Trophoblast cell (in vitro differentiated cells and primary cell): Measurements from ENCODE around the gene PITX2.

Source experiments
- DNase-seq, 2 donors: peaks; one replicate each; pipeline ENCODE4 v3.0.0-alpha.2; 2016
- H2AFZ ChIP-seq: 2 replicates; pipeline ENCODE4 v1.6.1; 2013; ENCODE audit warnings: low read length, moderate library complexity, mild to moderate bottlenecking; ENCODE audit not compliant: insufficient read depth, poor library complexity
- H2AK5ac ChIP-seq: 2 replicates; pipeline ENCODE4 v1.6.1; 2013; ENCODE audit warnings: mild to moderate bottlenecking, low read length
- H2BK120ac ChIP-seq: 2 replicates; pipeline ENCODE4 v1.6.1; 2013; ENCODE audit warnings: low read length, mild to moderate bottlenecking, moderate library complexity; ENCODE audit not compliant: insufficient read depth, poor library complexity
- H2BK12ac ChIP-seq: 2 replicates; pipeline ENCODE4 v1.6.1; 2013; ENCODE audit warnings: mild to moderate bottlenecking, low read length, moderate library complexity
- H2BK5ac ChIP-seq: 2 replicates; pipeline ENCODE4 v1.6.1; 2013; ENCODE audit warnings: low read length, low read depth, moderate library complexity, mild to moderate bottlenecking; ENCODE audit not compliant: poor library complexity
- H3K14ac ChIP-seq: 2 replicates; pipeline ENCODE4 v1.6.1; 2013; ENCODE audit warnings: mild to moderate bottlenecking, low read length
- H3K18ac ChIP-seq: 2 replicates; pipeline ENCODE4 v1.6.1; 2013; ENCODE audit warnings: mild to moderate bottlenecking, low read length
- H3K23ac ChIP-seq: 2 replicates; pipeline ENCODE4 v1.6.1; 2013; ENCODE audit warnings: low read length
- H3K27ac ChIP-seq: 2 replicates; pipeline ENCODE4 v1.5.1; 2013; ENCODE audit warnings: low read depth, mild to moderate bottlenecking, inconsistent platforms, low read length, moderate library complexity
- H3K27me3 ChIP-seq: 2 replicates; pipeline ENCODE4 v1.6.1; 2013; ENCODE audit warnings: inconsistent platforms, mild to moderate bottlenecking, low read length, moderate library complexity; ENCODE audit not compliant: insufficient read depth
- H3K36me3 ChIP-seq, 2 experiments: 1 replicate in 1 of 2; 2 replicates in 1 of 2; pipeline ENCODE4 v1.6.1; 2013; ENCODE audit warnings: low read length in 2 of 2, mild to moderate bottlenecking in 2 of 2, moderate library complexity in 1 of 2; ENCODE audit not compliant: insufficient read depth in 2 of 2, control insufficient read depth in 1 of 2
- H3K4ac ChIP-seq: 2 replicates; pipeline ENCODE4 v1.6.1; 2013; ENCODE audit warnings: low read depth, mild to moderate bottlenecking, low read length, moderate library complexity
- H3K4me1 ChIP-seq, 2 experiments: 1 replicate in 1 of 2; 2 replicates in 1 of 2; pipeline ENCODE4 v1.6.1; 2013; ENCODE audit warnings: low read length in 2 of 2, mild to moderate bottlenecking in 2 of 2, moderate library complexity in 1 of 2; ENCODE audit not compliant: insufficient read depth in 2 of 2, control insufficient read depth in 1 of 2
- H3K4me2 ChIP-seq: 2 replicates; pipeline ENCODE4 v1.6.1; 2013; ENCODE audit warnings: inconsistent platforms, mild to moderate bottlenecking, low read length, moderate library complexity
- H3K4me3 ChIP-seq: 2 replicates; pipeline ENCODE4 v1.5.1; 2013; ENCODE audit warnings: mild to moderate bottlenecking, low read depth, low read length, inconsistent platforms
- H3K79me1 ChIP-seq: one replicate; pipeline ENCODE4 v1.6.1; 2013; ENCODE audit warnings: low read length
- H3K79me2 ChIP-seq: 2 replicates; pipeline ENCODE4 v1.6.1; 2013; ENCODE audit warnings: low read length, mild to moderate bottlenecking; ENCODE audit not compliant: control insufficient read depth, insufficient read depth, poor library complexity
- H3K9ac ChIP-seq: 2 replicates; pipeline ENCODE4 v1.6.1; 2013; ENCODE audit warnings: mild to moderate bottlenecking, low read length
- H3K9me3 ChIP-seq: 2 replicates; pipeline ENCODE4 v1.6.1; 2013; ENCODE audit warnings: low read depth, mild to moderate bottlenecking, control low read depth, inconsistent platforms, low read length; ENCODE audit not compliant: insufficient read depth
- H4K12ac ChIP-seq: 2 replicates; pipeline ENCODE4 v1.6.1; 2013; ENCODE audit warnings: low read depth, mild to moderate bottlenecking, low read length, moderate library complexity
- H4K8ac ChIP-seq: 2 replicates; pipeline ENCODE4 v1.6.1; 2013; ENCODE audit warnings: low read depth, mild to moderate bottlenecking, low read length, moderate library complexity
- H4K91ac ChIP-seq: one replicate; pipeline ENCODE4 v1.6.1; 2013; ENCODE audit warnings: low read depth, mild to moderate bottlenecking, low read length, moderate library complexity
- WGBS: extraction: QIAGEN DNeasy Blood & Tissue Kit; methylation state at CpG from one replicate; pipeline ENCODE4 v1.1.7; 2013; ENCODE audit warnings: missing lambda C conversion rate; ENCODE audit not compliant: insufficient read length, insufficient coverage; ENCODE audit errors: extremely low coverage; 5-methylcytosine and 5-hydroxymethylcytosine counted together

The PITX2 gene

DNA sequence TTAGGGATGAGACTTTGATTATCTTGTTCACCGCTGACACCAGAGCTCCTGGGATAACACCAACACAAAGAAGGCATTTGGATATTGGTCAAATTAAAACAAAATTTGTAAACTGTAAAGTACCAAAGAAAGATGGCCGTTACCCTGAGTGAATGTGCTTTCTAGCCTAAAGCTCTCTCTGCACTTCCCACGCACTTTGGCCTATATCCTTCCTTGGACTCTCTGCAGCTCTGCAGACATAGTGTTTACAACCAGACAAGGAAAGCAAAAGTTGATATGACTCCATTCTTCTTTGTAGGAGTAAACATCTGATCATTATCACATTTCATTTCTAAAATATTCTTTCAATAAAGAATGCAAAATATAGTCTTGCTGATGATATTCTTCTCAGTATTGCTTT is 44.8 kb upstream of the PITX2 start:
- no peak overlapping the region for H2AK5ac ChIP-seq

DNA sequence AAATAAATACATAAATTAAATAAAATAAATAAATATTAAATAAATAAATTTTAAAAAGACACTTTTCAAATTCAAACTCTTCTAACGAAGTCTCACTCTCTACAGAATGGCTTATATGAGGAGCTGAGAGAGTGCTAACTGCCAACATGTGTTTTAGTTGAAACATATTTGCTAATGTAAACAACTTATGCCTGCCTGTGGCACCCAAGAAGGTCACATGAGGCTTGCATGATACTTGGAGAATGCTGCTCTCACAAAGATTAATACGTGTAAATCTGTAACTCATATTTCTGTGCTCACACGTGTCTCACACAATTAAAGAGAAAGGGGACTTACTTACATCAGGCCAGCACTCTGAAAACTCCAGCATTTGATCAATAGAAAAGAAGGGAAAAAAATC is 43.2 kb upstream of the PITX2 start:
- no peak overlapping the region for H3K4ac ChIP-seq
- H3K23ac ChIP-seq, result no peak overlapping the region
- H3K4me3 ChIP-seq, result no peak overlapping the region
- no peak overlapping the region for H4K91ac ChIP-seq
- H3K9me3 ChIP-seq, result no peaks in the 10 kb centered on the region
- H3K4me1 ChIP-seq, result peaks cover 2 to 3% of the 10 kb centered on the region in 2 experiments
- no peak overlapping the region for H3K27ac ChIP-seq
- no peak overlapping the region for H4K12ac ChIP-seq
- no peaks in the 10 kb centered on the region for H3K79me2 ChIP-seq
- no peak overlapping the region for H2AK5ac ChIP-seq
- no peak overlapping the region for H2AFZ ChIP-seq
- no peaks in the 10 kb centered on the region for H3K36me3 ChIP-seq
- H2BK120ac ChIP-seq, result no peak overlapping the region
- no peaks in the 10 kb centered on the region for H3K27me3 ChIP-seq
- no peak overlapping the region for H4K8ac ChIP-seq
- H2BK5ac ChIP-seq, result no peak overlapping the region
- no peak overlapping the region for H3K18ac ChIP-seq
- no peak overlapping the region for H3K4me2 ChIP-seq
- no peak for DNase-seq
- no peaks in the 10 kb centered on the region for H3K79me1 ChIP-seq
- H3K9ac ChIP-seq, result no peak overlapping the region
- no peak overlapping the region for H3K14ac ChIP-seq
- WGBS, result no CpG with 5 or more reads among the region's 3 CpGs
- H2BK12ac ChIP-seq, result no peak overlapping the region

More for the DNA sequence above, 44.8 kb upstream of the PITX2 start:
- no peaks in the 10 kb centered on the region for H3K36me3 ChIP-seq
- no peak overlapping the region for H4K91ac ChIP-seq
- no peak overlapping the region for H3K23ac ChIP-seq
- no peak overlapping the region for H3K4ac ChIP-seq
- no peaks in the 10 kb centered on the region for H3K27me3 ChIP-seq
- H3K4me1 ChIP-seq, result peaks cover 2 to 3% of the 10 kb centered on the region in 2 experiments
- H3K4me2 ChIP-seq, result no peak overlapping the region
- H2BK5ac ChIP-seq, result no peak overlapping the region
- no peak overlapping the region for H3K18ac ChIP-seq
- WGBS, result no CpG with 5 or more reads among the region's 3 CpGs
- no peak overlapping the region for H2AFZ ChIP-seq
- H2BK12ac ChIP-seq, result no peak overlapping the region
- H3K14ac ChIP-seq, result no peak overlapping the region
- no peaks in the 10 kb centered on the region for H3K9me3 ChIP-seq
- H3K9ac ChIP-seq, result no peak overlapping the region
- no peak overlapping the region for H4K12ac ChIP-seq
- H3K79me1 ChIP-seq, result no peaks in the 10 kb centered on the region
- no peak overlapping the region for H4K8ac ChIP-seq
- H3K27ac ChIP-seq, result no peak overlapping the region
- no peak overlapping the region for H2BK120ac ChIP-seq
- no peak overlapping the region for H3K4me3 ChIP-seq
- no peaks in the 10 kb centered on the region for H3K79me2 ChIP-seq
- DNase-seq, result no peak

DNA sequence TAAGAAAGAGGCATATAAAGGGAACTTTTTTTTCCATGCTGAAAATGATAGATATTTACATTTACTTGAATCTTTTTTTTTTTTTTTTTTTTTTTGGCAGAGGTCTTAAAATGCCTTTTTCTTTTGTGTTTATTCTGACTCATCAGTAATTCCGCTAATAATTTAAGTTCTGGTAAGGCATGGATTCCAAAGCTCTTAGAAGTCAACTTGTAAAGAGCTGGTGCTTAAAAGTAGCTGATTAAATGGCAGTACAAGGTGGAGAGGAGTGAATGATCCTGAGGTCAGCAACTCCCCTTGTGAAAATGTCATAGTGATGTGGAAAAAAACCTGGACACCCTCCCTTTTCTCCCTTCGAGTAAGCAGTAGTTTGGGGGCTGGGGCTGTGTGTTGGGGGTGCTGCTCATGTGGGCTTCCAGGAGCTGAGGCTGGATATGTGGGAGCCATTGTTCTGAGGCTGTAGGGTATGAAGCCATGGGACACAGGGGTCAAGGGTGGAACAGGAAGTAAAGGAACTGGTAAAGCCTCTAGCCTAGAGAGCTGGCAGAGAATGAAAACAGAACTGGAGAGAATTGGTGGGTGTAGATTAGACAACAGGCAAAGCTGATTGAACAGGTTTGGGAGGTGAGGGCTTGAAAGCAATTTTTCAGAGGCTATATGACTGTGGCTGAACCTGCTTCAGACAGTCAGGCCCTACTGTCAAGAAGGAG is 41.0 kb upstream of the PITX2 start:
- no peak overlapping the region for H4K8ac ChIP-seq
- no peak overlapping the region for H4K12ac ChIP-seq
- no peaks in the 10 kb centered on the region for H3K79me2 ChIP-seq
- peaks cover 2% of the 10 kb centered on the region for H3K9me3 ChIP-seq
- DNase-seq, result no peak
- H3K18ac ChIP-seq, result no peak overlapping the region
- H2AK5ac ChIP-seq, result no peak overlapping the region
- no CpG with 5 or more reads among the region's 2 CpGs for WGBS
- H3K9ac ChIP-seq, result no peak overlapping the region
- H3K36me3 ChIP-seq, result no peaks in the 10 kb centered on the region
- no peaks in the 10 kb centered on the region for H3K79me1 ChIP-seq
- no peak overlapping the region for H2BK120ac ChIP-seq
- H3K4me1 ChIP-seq, result peaks cover 2 to 3% of the 10 kb centered on the region in 2 experiments
- H2BK12ac ChIP-seq, result no peak overlapping the region
- no peak overlapping the region for H3K14ac ChIP-seq
- no peak overlapping the region for H3K4me3 ChIP-seq
- no peak overlapping the region for H3K23ac ChIP-seq
- H3K27me3 ChIP-seq, result no peaks in the 10 kb centered on the region
- no peak overlapping the region for H2AFZ ChIP-seq
- no peak overlapping the region for H3K4ac ChIP-seq
- no peak overlapping the region for H3K4me2 ChIP-seq
- H4K91ac ChIP-seq, result no peak overlapping the region
- H2BK5ac ChIP-seq, result no peak overlapping the region
- H3K27ac ChIP-seq, result no peak overlapping the region

DNA sequence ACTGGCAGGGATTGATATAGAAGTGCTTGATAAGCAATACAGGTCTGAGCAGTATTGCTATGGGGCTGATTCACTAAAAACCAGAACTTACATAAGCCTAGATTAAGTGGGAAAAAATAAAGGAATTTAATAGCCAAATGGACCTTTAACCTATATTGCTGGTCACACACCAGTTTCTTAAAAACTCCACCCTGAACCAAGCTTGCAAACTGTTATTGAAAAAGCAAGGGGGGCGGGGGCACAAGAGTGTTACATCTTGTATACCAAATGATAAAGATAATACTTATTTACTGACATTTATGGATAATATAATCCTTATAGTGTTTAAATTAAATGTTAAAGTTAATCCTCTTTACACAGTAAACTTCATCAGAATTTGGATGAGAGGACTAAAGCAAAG is 40.3 kb upstream of the PITX2 start:
- Histone ChIP-seq H3K9me3 (peaks cover 2% of the 10 kb centered on the region), H2AK5ac (no peak overlapping the region), H3K4me3 (no peak overlapping the region), H3K23ac (no peak overlapping the region), H2BK120ac (no peak overlapping the region), H3K4me1 (peaks cover 2 to 3% of the 10 kb centered on the region in 2 experiments), H3K79me2 (no peaks in the 10 kb centered on the region), H3K79me1 (no peaks in the 10 kb centered on the region), H3K27me3 (no peaks in the 10 kb centered on the region), H2AFZ (no peak overlapping the region), H3K4ac (no peak overlapping the region), H3K9ac (no peak overlapping the region), H3K36me3 (no peaks in the 10 kb centered on the region), H3K14ac (no peak overlapping the region), H3K18ac (no peak overlapping the region), H4K8ac (no peak overlapping the region), H4K12ac (no peak overlapping the region), H2BK12ac (no peak overlapping the region), H3K4me2 (no peak overlapping the region), H3K27ac (no peak overlapping the region), H4K91ac (no peak overlapping the region), H2BK5ac (no peak overlapping the region)
- no peak for DNase-seq
- WGBS, result no CpG with 5 or more reads among the region's 1 CpG
